K562 (cell line): ENCODE measurements around the gene DBET. TPM values are rescaled to one million over a fixed set of nuclear protein-coding genes. Genes with fewer than 3 reads are reported as not detected.

Experiments
- HMGN3 ChIP-seq: IDR thresholded peaks from 2 replicates; pipeline ENCODE4 v1.6.1; 2011; ENCODE audit warnings: borderline replicate concordance, low read depth, mild to moderate bottlenecking, mixed read lengths, low read length; ENCODE audit not compliant: insufficient read length; ENCODE audit errors: extremely low read depth
- L3MBTL2 ChIP-seq: fragments of 450-650 bp; IDR thresholded peaks from 2 replicates; pipeline ENCODE4 v1.6.1; 2016; ENCODE audit warnings: mild to moderate bottlenecking, moderate library complexity
- MAZ ChIP-seq, 2 experiments: fragments of 450-650 bp in 1 of 2; sonication (generic) in 1 of 2; formaldehyde crosslinking; IDR thresholded peaks in 1 of 2; conservative IDR thresholded peaks in 1 of 2; 2 replicates each; pipeline versions ENCODE4 v1.4.0 to v1.5.0; 2020; ENCODE audit warnings: mild to moderate bottlenecking in 1 of 2, missing genetic modification reagents in 1 of 2
- MIER1 ChIP-seq: fragments of 450-650 bp; IDR thresholded peaks from 2 replicates; pipeline ENCODE4 v1.6.1; 2016; ENCODE audit warnings: antibody characterized with exemption, mild to moderate bottlenecking, low read depth
- PCBP1 ChIP-seq: fragments of 200-400 bp; formaldehyde crosslinking; IDR thresholded peaks from 2 replicates; pipeline ENCODE4 v1.6.1; 2018; ENCODE audit warnings: mild to moderate bottlenecking, low read depth, low read length; ENCODE audit not compliant: poor library complexity, severe bottlenecking
- SMAD4 ChIP-seq: fragments of 250-450 bp; sonication (Bioruptor Pico); conservative IDR thresholded peaks from 2 replicates; pipeline ENCODE4 v1.8.0; 2021; ENCODE audit warnings: inconsistent platforms, mild to moderate bottlenecking, moderate library complexity
- ZBTB40 ChIP-seq, 2 experiments: fragments of 450-650 bp in 1 of 2; sonication (generic) in 1 of 2; formaldehyde crosslinking in 1 of 2; IDR thresholded peaks; 2 replicates each; pipeline versions ENCODE4 v1.7.1 to v1.9.0; 2016 to 2022; ENCODE audit warnings: inconsistent platforms in 1 of 2, mild to moderate bottlenecking in 1 of 2, missing genetic modification reagents in 1 of 2
- ZBTB7A ChIP-seq: IDR thresholded peaks from 2 replicates; pipeline ENCODE4 v1.6.1; 2011; ENCODE audit warnings: low read depth, mild to moderate bottlenecking, low read length, moderate library complexity, borderline replicate concordance; ENCODE audit not compliant: control insufficient read depth
- polyA plus RNA-seq, 8 experiments: library from polyadenylated mRNA; depleted of rRNA in 4 of 8; stranded (reverse) in 5 of 8; unstranded in 3 of 8; fragments of >200 nt; fragmentation: Nextera tagmentation in 2 of 8; fragmentation: Illumina TruSeq in 1 of 8; extraction: Ambion mirVana in 2 of 8; extraction: Trizol in 1 of 8; gene quantifications; 2 replicates each; pipeline versions ENCODE4 v1.2.1 to v1.2.3, GENCODE V29; 2011 to 2014; ENCODE audit warnings: inconsistent platforms in 1 of 8, missing spikeins in 1 of 8
- total RNA-seq, 7 experiments: library from RNA; depleted of rRNA in 6 of 7; stranded (reverse); fragments of >200 nt in 6 of 7; fragmentation: Illumina TruSeq in 2 of 7; extraction: Trizol in 2 of 7; gene quantifications; 2 replicates each; pipeline versions ENCODE4 v1.2.1 to v1.2.3, GENCODE V29; 2011 to 2021; ENCODE audit warnings: low replicate concordance in 1 of 7

DBET gene
- total and polyA plus RNA-seq, 9 of the 15 experiments (the other 6 are each of a cell fraction or from before 2014, with no cell fraction given): not detected

DNA sequence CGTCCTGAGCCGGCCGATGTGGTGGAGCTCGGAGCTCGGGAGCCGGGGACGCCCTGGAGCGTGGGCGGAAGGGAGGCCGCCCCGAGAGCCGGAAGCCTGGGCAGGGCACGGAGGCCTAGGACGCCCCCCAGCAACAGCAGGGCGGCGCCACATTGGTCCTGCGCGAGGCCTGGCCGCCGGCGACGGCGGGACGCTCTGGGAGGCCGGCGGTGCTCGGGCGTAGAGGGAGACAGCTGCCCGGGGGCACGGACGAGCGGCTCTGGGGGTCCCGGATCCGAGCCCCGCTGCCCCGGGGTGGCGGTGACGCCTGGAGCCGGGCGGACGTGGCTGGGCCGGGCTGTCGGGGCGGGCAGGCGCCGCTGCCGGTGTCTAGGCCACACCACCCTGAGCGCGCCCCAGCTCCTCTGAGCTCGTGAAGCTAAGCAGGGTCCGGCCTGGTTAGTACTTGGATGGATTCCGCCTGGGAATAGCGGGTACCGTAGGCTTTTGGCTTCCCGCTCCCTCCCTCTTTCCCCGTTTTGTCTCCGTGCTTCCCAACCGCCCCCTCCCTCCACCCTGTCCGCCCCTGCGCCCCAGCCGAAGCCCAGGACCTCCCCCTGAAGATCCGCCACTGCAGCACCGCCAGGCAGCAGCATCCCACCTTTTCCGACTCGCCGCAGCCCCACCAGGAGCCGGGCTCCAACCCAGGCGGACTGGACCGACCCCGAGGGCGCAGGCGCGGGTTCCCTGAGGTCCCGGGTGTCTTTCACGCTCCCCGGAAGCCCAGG lies 49.3 kb upstream of the DBET start (continued):
- TF ChIP-seq SMAD4 (CRISPR knock-in tag) (peak; percentile 61), MIER1 (no peak), PCBP1 (peak; percentile 38), HMGN3 (peak; percentile 18), ZBTB40 (IDR thresholded peaks at IDR 0.05) (peak; percentile 89), ZBTB40 (CRISPR knock-in tag; IDR thresholded peaks at IDR 0.05) (no peak), MAZ (CRISPR knock-in tag; conservative IDR thresholded peaks at IDR 0.05 in 1 of 2, IDR thresholded peaks at IDR 0.05 in 1 of 2) (peak in 1 of 2 experiments; percentile 30; a peak in 1 of 4 replicates), L3MBTL2 (peak; percentile 95), ZBTB7A (peak; percentile 37; the same call in 1 of the 2 replicates)
